GM08714 (cell line): Measurements from ENCODE around the gene PRPSAP1.
"Not testable (repeated sequence)": the region's sequence is repeated elsewhere in the genome, so short reads cannot be mapped to it uniquely, and the experiment has no call there.

Experiments used
- H3K4me3 ChIP-seq: fragments of 200-500 bp; sonication (Bioruptor generic); 2 replicates; pipeline ENCODE4 v1.5.1; 2014; ENCODE audit warnings: mild to moderate bottlenecking, low read length, inconsistent platforms
- ZNF274 ChIP-seq: IDR thresholded peaks from 2 replicates; pipeline ENCODE4 v1.6.1; 2012; ENCODE audit warnings: mild to moderate bottlenecking, low read depth, low read length

PRPSAP1 gene

GRCh38 chr17:76333673-76334505 lies 19.8 kb downstream of the PRPSAP1 start:
- no peak for TF ChIP-seq ZNF274

GRCh38 chr17:76331083-76331482 lies 22.6 kb downstream of the PRPSAP1 start:
- H3K4me3 ChIP-seq: no peak overlapping the region
- TF ChIP-seq ZNF274: no peak

More at GRCh38 chr17:76333673-76334505, 19.8 kb downstream of the PRPSAP1 start:
- H3K4me3 ChIP-seq: no peak overlapping the region

GRCh38 chr17:76329664-76330063 lies 24.1 kb downstream of the PRPSAP1 start:
- no peak overlapping the region for H3K4me3 ChIP-seq
- no peak for TF ChIP-seq ZNF274

- no peak overlapping the region for H3K4me3 ChIP-seq
- TF ChIP-seq ZNF274: no peak
Observed at GRCh38 chr17:76327696-76328095, 26.0 kb downstream of the PRPSAP1 start.

GRCh38 chr17:76326306-76326705 lies 27.4 kb downstream of the PRPSAP1 start:
- no peak for TF ChIP-seq ZNF274

GRCh38 chr17:76318586-76318985 lies 35.1 kb downstream of the PRPSAP1 start:
- no peak overlapping the region for H3K4me3 ChIP-seq
- TF ChIP-seq ZNF274: no peak

More at GRCh38 chr17:76326306-76326705, 27.4 kb downstream of the PRPSAP1 start:
- no peak overlapping the region for H3K4me3 ChIP-seq

GRCh38 chr17:76317535-76317934 lies 36.2 kb downstream of the PRPSAP1 start:
- H3K4me3 ChIP-seq: no peak overlapping the region
- no peak for TF ChIP-seq ZNF274

GRCh38 chr17:76314392-76315227 lies 39.1 kb downstream of the PRPSAP1 start:
- TF ChIP-seq ZNF274: no peak
- H3K4me3 ChIP-seq: no peak overlapping the region

- no peak overlapping the region for H3K4me3 ChIP-seq
- no peak for TF ChIP-seq ZNF274
Observed at GRCh38 chr17:76312735-76313134, 41.0 kb downstream of the PRPSAP1 start.

GRCh38 chr17:76309461-76309860 lies 44.3 kb downstream of the PRPSAP1 start:
- TF ChIP-seq ZNF274: no peak
- no peak overlapping the region for H3K4me3 ChIP-seq

GRCh38 chr17:76307966-76308338 lies 45.8 kb downstream of the PRPSAP1 start, which contains the start of gene QRICH2:
Gene QRICH2 (minus strand): TSS chr17:76308276. CDS start chr17:76307998, 278 bp downstream.
- no peak within 1 kb of the TSS for H3K4me3 ChIP-seq
- TF ChIP-seq ZNF274: no peak

- TF ChIP-seq ZNF274: no peak
Observed at GRCh38 chr17:76307299-76307965, 46.3 kb downstream of the PRPSAP1 start.

GRCh38 chr17:76305135-76305454 lies 48.6 kb downstream of the PRPSAP1 start:
- not testable (repeated sequence) for H3K4me3 ChIP-seq

More at GRCh38 chr17:76307299-76307965, 46.3 kb downstream of the PRPSAP1 start:
- H3K4me3 ChIP-seq: no peak overlapping the region

- no peak overlapping the region for H3K4me3 ChIP-seq
- TF ChIP-seq ZNF274: no peak
Observed at GRCh38 chr17:76304226-76305134, 49.2 kb downstream of the PRPSAP1 start.
